Mucosa of descending colon (tissue), 3 donors: ENCODE data around the gene FAM81B. TPM values are rescaled to one million over a fixed set of nuclear protein-coding genes. Genes with fewer than 3 reads are reported as not detected.
"Not testable (repeated sequence)": the region's sequence is repeated elsewhere in the genome, so short reads cannot be mapped to it uniquely, and the experiment has no call there.

Experiments used
- ATAC-seq: fragments of 200-7000 bp; cut with Tn5 transposase; one replicate; pipeline ENCODE4 v1.9.1; 2020; ENCODE audit warnings: mild to moderate bottlenecking, moderate library complexity
- DNase-seq, 3 donors: peaks; one replicate each; pipeline ENCODE4 v3.0.0-alpha.2; 2020
- H3K36me3 ChIP-seq: fragments of 200-600 bp; one replicate; pipeline ENCODE4 v1.8.0; 2021; ENCODE audit warnings: low read depth, mild to moderate bottlenecking
- H3K4me1 ChIP-seq: fragments of 200-600 bp; one replicate; pipeline ENCODE4 v1.8.0; 2021; ENCODE audit warnings: low read depth, mild to moderate bottlenecking
- H3K4me3 ChIP-seq: fragments of 200-600 bp; one replicate; pipeline ENCODE4 v1.8.0; 2021; ENCODE audit warnings: mild to moderate bottlenecking
- H3K9me3 ChIP-seq: fragments of 200-600 bp; one replicate; pipeline ENCODE4 v1.8.0; 2021; ENCODE audit warnings: mild to moderate bottlenecking
- CTCF ChIP-seq: fragments of 200-600 bp; IDR thresholded peaks from one replicate; pipeline ENCODE4 v1.8.0; 2022; ENCODE audit warnings: antibody characterized with exemption, mild to moderate bottlenecking
- intact Hi-C, 2 donors: fragments of 100-400 bp; cut with DNase I in 1 of 2; cut with micrococcal nuclease in 1 of 2; formaldehyde crosslinking; loops; one replicate each; pipeline versions ENCODE4 v1.11.0 to v1.11.1; 2022; cut with DNase I, micrococcal nuclease
- long read RNA-seq, 2 donors: library from polyadenylated mRNA; unstranded; transcript quantifications; one replicate each; pipeline ENCODE4 v2.0.0, GENCODE V29; 2019 to 2021
- total RNA-seq, 3 donors: library from RNA; stranded (reverse); fragmentation: NEBNext Ultra II Directional in 2 of 3; extraction: Animal tissue kit (Norgen Biotek cat#: 25700) in 2 of 3; gene quantifications; one replicate each; pipeline versions ENCODE4 v1.2.1 to v1.2.4, GENCODE V29; 2021 to 2023
- donor health status: DM: no; HTN: no; CAD: no; lungs with moderate emphysema.
- donor health status: DM: no; HTN: no; CAD: no.
- donor health status: DM: no; HTN: yes; CAD: no.

FAM81B gene
- total RNA-seq = not detected
- long read RNA-seq, donor 1 = 0 reads
- long read RNA-seq, donor 2 = 0 reads

- no peak for TF ChIP-seq CTCF
- intact Hi-C loops = no loop called here
- no peaks in the 10 kb centered on the region for H3K4me1 ChIP-seq
- ATAC-seq (no peak), DNase-seq (no peak)
- H3K4me3 ChIP-seq = no peak within 1 kb of the TSS
- no peaks in the 10 kb centered on the region for H3K36me3 ChIP-seq
- H3K9me3 ChIP-seq = no peaks in the 10 kb centered on the region
Measured at GRCh38 chr5:95390812-95391492, at the start of gene FAM81B. TSS of gene FAM81B (plus strand) at chr5:95391366. CDS start at chr5:95391390, 24 bp downstream.

GRCh38 chr5:95341444-95341843 lies 49.7 kb upstream of the FAM81B start:
- H3K4me1 ChIP-seq, intact Hi-C loops: not testable (repeated sequence)

GRCh38 chr5:95347506-95348120 lies 43.6 kb upstream of the FAM81B start:
- no peaks in the 10 kb centered on the region for H3K9me3 ChIP-seq
- ATAC-seq (no peak), DNase-seq (no peak)
- no peak overlapping the region for H3K4me3 ChIP-seq
- H3K36me3 ChIP-seq = no peaks in the 10 kb centered on the region
- H3K4me1 ChIP-seq = no peaks in the 10 kb centered on the region
- no peak for TF ChIP-seq CTCF
- intact Hi-C loops = no loop called here

More at GRCh38 chr5:95341444-95341843, 49.7 kb upstream of the FAM81B start:
- ATAC-seq, H3K36me3 ChIP-seq, H3K9me3 ChIP-seq, H3K4me3 ChIP-seq, DNase-seq: not testable (repeated sequence)

- Histone ChIP-seq H3K4me3 (no peak overlapping the region), H3K36me3 (no peaks in the 10 kb centered on the region), H3K9me3 (no peaks in the 10 kb centered on the region), H3K4me1 (no peaks in the 10 kb centered on the region)
- DNase-seq = no peak
- TF ChIP-seq CTCF = no peak
- intact Hi-C loops = no loop called here
- ATAC-seq = no peak
Measured at GRCh38 chr5:95350631-95351030, 40.5 kb upstream of the FAM81B start.

- H3K36me3 ChIP-seq = no peaks in the 10 kb centered on the region
- DNase-seq (no peak), ATAC-seq (no peak)
- intact Hi-C loops = no loop called here
- TF ChIP-seq CTCF = no peak
- no peaks in the 10 kb centered on the region for H3K4me1 ChIP-seq
- H3K9me3 ChIP-seq = no peaks in the 10 kb centered on the region
- no peak overlapping the region for H3K4me3 ChIP-seq
Measured at GRCh38 chr5:95352691-95353090, 38.5 kb upstream of the FAM81B start.

GRCh38 chr5:95358320-95358719 lies 32.8 kb upstream of the FAM81B start:
- Histone ChIP-seq H3K4me1 (no peaks in the 10 kb centered on the region), H3K9me3 (no peaks in the 10 kb centered on the region), H3K4me3 (no peak overlapping the region), H3K36me3 (no peaks in the 10 kb centered on the region)
- DNase-seq (no peak), ATAC-seq (no peak)
- TF ChIP-seq CTCF = no peak
- intact Hi-C loops = no loop called here
